Measurements from ENCODE around the gene BRI3BP. TPM values are rescaled to one million over a fixed set of nuclear protein-coding genes. Genes with fewer than 3 reads are reported as not detected.
"Not testable (repeated sequence)": the region's sequence is repeated elsewhere in the genome, so short reads cannot be mapped to it uniquely, and the experiment has no call there.

Gene BRI3BP
- total RNA-seq, 1 donor from 2014 or later: 14.5 TPM

- H3K4me3 Mint-ChIP-seq: no peak overlapping the region
These were observed 76.2 kb downstream of the BRI3BP start for GRCh38 chr12:125069616-125070015.

GRCh38 chr12:125070112-125070511, 76.7 kb downstream of the BRI3BP start:
- ChIA-PET POLR2A (interaction anchor here (1.7 kb wide), 1 partner anchor 21 kb away, joined by 4 read pairs; no protein-coding TSS in a partner anchor), CTCF (no interaction called here)
- ATAC-seq (ENCODE audit: low read depth): no peak
- DNase-seq: no peak
- Mint-ChIP-seq H3K27ac (no peak overlapping the region), H3K27me3 (no peaks in the 10 kb centered on the region), H3K4me3 (no peak overlapping the region), H3K4me1 (peaks cover 9% of the 10 kb centered on the region), H3K36me3 (ENCODE audit: low read depth) (no peaks in the 10 kb centered on the region), H3K9me3 (no peaks in the 10 kb centered on the region)
- TF ChIP-seq CTCF (IDR thresholded peaks at IDR 0.05): no peak
- intact Hi-C loops (cut with micrococcal nuclease): no loop called here

More at GRCh38 chr12:125069616-125070015, 76.2 kb downstream of the BRI3BP start:
- intact Hi-C loops (cut with micrococcal nuclease): no loop called here
- Mint-ChIP-seq H3K36me3 (ENCODE audit: low read depth) (no peaks in the 10 kb centered on the region), H3K9me3 (no peaks in the 10 kb centered on the region), H3K27ac (no peak overlapping the region), H3K4me1 (peaks cover 11% of the 10 kb centered on the region), H3K27me3 (no peaks in the 10 kb centered on the region)
- CTCF ChIA-PET: no interaction called here
- DNase-seq (no peak), ATAC-seq (ENCODE audit: low read depth) (no peak)
- POLR2A ChIA-PET: interaction anchor here (1.7 kb wide), 1 partner anchor 20 kb away, joined by 4 read pairs; no protein-coding TSS in a partner anchor
- no peak for TF ChIP-seq CTCF (IDR thresholded peaks at IDR 0.05)

GRCh38 chr12:125070661-125071390, 77.4 kb downstream of the BRI3BP start:
- ChIA-PET CTCF (no interaction called here), POLR2A (interaction anchor here (1.7 kb wide), 1 partner anchor 22 kb away, joined by 4 read pairs; no protein-coding TSS in a partner anchor)
- no peak for DNase-seq
- Mint-ChIP-seq H3K4me3 (no peak overlapping the region), H3K27me3 (no peaks in the 10 kb centered on the region), H3K9me3 (no peaks in the 10 kb centered on the region), H3K36me3 (ENCODE audit: low read depth) (peaks cover 3% of the 10 kb centered on the region), H3K4me1 (peaks cover 8% of the 10 kb centered on the region), H3K27ac (no peak overlapping the region)
- intact Hi-C loops (cut with micrococcal nuclease): no loop called here
- ATAC-seq (ENCODE audit: low read depth): no peak
- no peak for TF ChIP-seq CTCF (IDR thresholded peaks at IDR 0.05)

GRCh38 chr12:125071456-125071855, 78.0 kb downstream of the BRI3BP start:
- TF ChIP-seq CTCF (IDR thresholded peaks at IDR 0.05): no peak
- H3K27me3 Mint-ChIP-seq: no peaks in the 10 kb centered on the region
- ChIA-PET POLR2A (no interaction called here), CTCF (interaction anchor here (0.6 kb wide), 1 partner anchor 92 kb away, joined by 3 read pairs; no protein-coding TSS in a partner anchor)
- H3K36me3 Mint-ChIP-seq (ENCODE audit: low read depth): peaks cover 10% of the 10 kb centered on the region
- no peak overlapping the region for H3K4me3 Mint-ChIP-seq
- intact Hi-C loops (cut with micrococcal nuclease): no loop called here
- ATAC-seq (ENCODE audit: low read depth): no peak
- H3K9me3 Mint-ChIP-seq: no peaks in the 10 kb centered on the region
- H3K4me1 Mint-ChIP-seq: peaks cover 4% of the 10 kb centered on the region
- H3K27ac Mint-ChIP-seq: no peak overlapping the region
- DNase-seq: no peak

GRCh38 chr12:125072496-125072895, 79.1 kb downstream of the BRI3BP start:
- Mint-ChIP-seq H3K4me3 (no peak overlapping the region), H3K9me3 (no peaks in the 10 kb centered on the region), H3K27me3 (no peaks in the 10 kb centered on the region), H3K36me3 (ENCODE audit: low read depth) (peaks cover 16% of the 10 kb centered on the region), H3K27ac (no peak overlapping the region), H3K4me1 (peaks cover 2% of the 10 kb centered on the region)
- POLR2A ChIA-PET: interaction anchor here (0.8 kb wide), 1 partner anchor 707 kb away, joined by 6 read pairs; no protein-coding TSS in a partner anchor
- intact Hi-C loops (cut with micrococcal nuclease): no loop called here
- ATAC-seq (ENCODE audit: low read depth) (no peak), DNase-seq (no peak)
- CTCF ChIA-PET: no interaction called here
- TF ChIP-seq CTCF (IDR thresholded peaks at IDR 0.05): no peak

- intact Hi-C loops (cut with micrococcal nuclease); H3K27me3 Mint-ChIP-seq; ATAC-seq (ENCODE audit: low read depth); H3K4me3 Mint-ChIP-seq; H3K4me1 Mint-ChIP-seq; POLR2A ChIA-PET; DNase-seq; H3K9me3 Mint-ChIP-seq; H3K27ac Mint-ChIP-seq; CTCF ChIA-PET: not testable (repeated sequence)
- peaks cover 25% of the 10 kb centered on the region for H3K36me3 Mint-ChIP-seq (ENCODE audit: low read depth)
These were observed 80.8 kb downstream of the BRI3BP start for GRCh38 chr12:125074294-125074693.

Measured in activated B cell treated with CpG ODN at 0.5 μM for 24 hours (primary cell).